K562 (cell line): ENCODE results near the gene SPATA32. TPM values are rescaled to one million over a fixed set of nuclear protein-coding genes. Genes with fewer than 3 reads are reported as not detected.

Experiments used
- ATAC-seq: fragments of 200-7000 bp; cut with Tn5 transposase; 3 replicates; pipeline ENCODE4 v1.9.1; 2020; ENCODE audit warnings: moderate library complexity
- BruUV-seq: library from RNA; stranded (reverse); fragments of 400-500 nt; replicated peaks from 2 replicates; lab custom pipeline; 2021; lab: Mats Ljungman, UMichigan
- CTCF ChIA-PET: fragments of 300-600 bp; formaldehyde crosslinking; extraction: SDS; loops from one replicate; lab custom pipeline; 2021; ENCODE audit warnings: low intra/inter-chr PET ratio; lab: Yijun Ruan, JAX
- POLR2A ChIA-PET: fragments of 300-600, 350-650 bp; sonication (Branson Sonifier 250); formaldehyde crosslinking; extraction: SDS; loops from one replicate; lab custom pipeline; 2021; ENCODE audit warnings: antibody characterized with exemption, inconsistent platforms; lab: Yijun Ruan, JAX
- DNase-seq, 4 experiments: peaks; one replicate each; pipeline versions ENCODE4 v3.0.0 to v3.0.0-alpha.2; 2011 to 2018; ENCODE audit warnings: low spot score in 3 of 4, mixed read lengths in 3 of 4; ENCODE audit errors: extremely low read depth in 1 of 4
- FAIRE-seq: peaks from 2 replicates; lab custom pipeline; 2011; peaks lifted over from hg19 to GRCh38; lab: Jason Lieb, UNC
- H2AFZ ChIP-seq: 2 replicates; pipeline ENCODE4 v1.6.0; 2011; ENCODE audit warnings: low read depth, low read length, control low read depth, inconsistent platforms
- H3K27ac ChIP-seq: fragments of 200-600 bp; 3 replicates; pipeline ENCODE4 v1.8.0; 2011; ENCODE audit warnings: low read depth, mild to moderate bottlenecking, control low read depth, inconsistent platforms, low read length, moderate library complexity, mixed read lengths; ENCODE audit errors: extremely low read depth
- H3K27me3 ChIP-seq, 2 experiments: fragments of 300-600 bp in 1 of 2; 2 replicates in 1 of 2; 3 replicates in 1 of 2; pipeline versions ENCODE4 v1.6.0 to v1.8.0; 2011; ENCODE audit warnings: inconsistent platforms in 2 of 2, low read length in 2 of 2, mild to moderate bottlenecking in 1 of 2, mixed read lengths in 1 of 2, moderate library complexity in 1 of 2; ENCODE audit not compliant: control insufficient read depth in 2 of 2, insufficient read depth in 2 of 2
- H3K36me3 ChIP-seq: fragments of 300-600 bp; 3 replicates; pipeline ENCODE4 v1.8.0; 2011; ENCODE audit warnings: mild to moderate bottlenecking, low read length, inconsistent platforms; ENCODE audit not compliant: control insufficient read depth, insufficient read depth
- H3K4me1 ChIP-seq, 2 experiments: fragments of 200-600 bp in 1 of 2; replicated peaks in 1 of 2; 2 replicates in 1 of 2; 3 replicates in 1 of 2; pipeline versions ENCODE4 v1.5.1 to v1.8.0; 2011; ENCODE audit warnings: inconsistent platforms in 2 of 2, low read length in 2 of 2, mild to moderate bottlenecking in 1 of 2, mixed read lengths in 1 of 2, moderate library complexity in 1 of 2; ENCODE audit not compliant: control insufficient read depth in 2 of 2, insufficient read depth in 2 of 2
- H3K4me2 ChIP-seq: 2 replicates; pipeline ENCODE4 v1.6.1; 2011; ENCODE audit warnings: low read length, control low read depth, inconsistent platforms, mixed read lengths; ENCODE audit not compliant: insufficient read depth
- H3K4me3 ChIP-seq: fragments of 200-600 bp; sonication (generic), shearing (Covaris generic); 2 replicates; pipeline ENCODE4 v1.5.1; 2016; ENCODE audit warnings: control low read depth, inconsistent platforms
- H3K79me2 ChIP-seq: fragments of 200-600 bp; 3 replicates; pipeline ENCODE4 v1.8.0; 2011; ENCODE audit warnings: low read length, inconsistent platforms; ENCODE audit not compliant: control insufficient read depth, insufficient read depth
- H3K9ac ChIP-seq, 2 experiments: 2 replicates each; pipeline versions ENCODE4 v1.6.0 to v1.6.1; 2011; ENCODE audit warnings: low read depth in 2 of 2, low read length in 2 of 2, control low read depth in 1 of 2, inconsistent platforms in 1 of 2, mild to moderate bottlenecking in 1 of 2, mixed read lengths in 1 of 2; ENCODE audit not compliant: insufficient read depth in 1 of 2
- H3K9me1 ChIP-seq: one replicate; pipeline ENCODE4 v1.6.0; 2011; ENCODE audit warnings: inconsistent platforms, mild to moderate bottlenecking, low read length, moderate library complexity; ENCODE audit not compliant: control insufficient read depth, insufficient read depth
- H3K9me3 ChIP-seq: replicated peaks from 2 replicates; pipeline ENCODE4 v1.5.1; 2011; ENCODE audit warnings: low read depth, low read length, inconsistent platforms; ENCODE audit not compliant: control insufficient read depth, insufficient read depth
- H4K20me1 ChIP-seq: replicated peaks from 2 replicates; pipeline ENCODE4 v1.6.1; 2011; ENCODE audit warnings: low read length, inconsistent platforms, mixed read lengths; ENCODE audit not compliant: control insufficient read depth, insufficient read depth
- ARID1B ChIP-seq: fragments of 450-650 bp; IDR thresholded peaks from 2 replicates; pipeline ENCODE4 v1.6.1; 2016; ENCODE audit warnings: antibody characterized with exemption, mild to moderate bottlenecking, inconsistent platforms
- JUN ChIP-seq, 2 experiments: sonication (generic) in 1 of 2; formaldehyde crosslinking in 1 of 2; IDR thresholded peaks; 2 replicates each; pipeline versions ENCODE4 v1.6.1 to v1.8.0; 2012 to 2022; ENCODE audit warnings: borderline replicate concordance in 2 of 2, mild to moderate bottlenecking in 2 of 2, improper control_type of control experiment in 1 of 2, low read depth in 1 of 2, low read length in 1 of 2, missing genetic modification reagents in 1 of 2
- JUNB ChIP-seq: fragments of 450-650 bp; formaldehyde crosslinking; conservative IDR thresholded peaks from 2 replicates; pipeline ENCODE4 v1.4.0; 2020; ENCODE audit warnings: mild to moderate bottlenecking
- JUND ChIP-seq, 2 experiments: IDR thresholded peaks; 2 replicates in 1 of 2; 3 replicates in 1 of 2; pipeline ENCODE4 v1.6.1; 2011; ENCODE audit warnings: borderline replicate concordance in 2 of 2, low read depth in 2 of 2, low read length in 2 of 2, improper control_type of control experiment in 1 of 2, missing biosample characterization in 1 of 2, missing genetic modification characterization in 1 of 2, missing genetic modification reagents in 1 of 2
- MAFG ChIP-seq: fragments of 450-650 bp; conservative IDR thresholded peaks from 2 replicates; pipeline ENCODE4 v1.6.1; 2016; ENCODE audit warnings: missing genetic modification characterization, missing compliant biosample characterization
- MAFK ChIP-seq: IDR thresholded peaks from 2 replicates; pipeline ENCODE4 v1.6.1; 2011; ENCODE audit warnings: low read length, improper control_type of control experiment
- MTA2 ChIP-seq: fragments of 450-650 bp; IDR thresholded peaks from 2 replicates; pipeline ENCODE4 v1.6.1; 2016; ENCODE audit warnings: low read depth
- NR2C2 ChIP-seq, 2 experiments: fragments of 200-800 bp in 1 of 2; sonication (Bioruptor generic) in 1 of 2; sonication (generic) in 1 of 2; formaldehyde crosslinking in 1 of 2; IDR thresholded peaks; 2 replicates each; pipeline versions ENCODE4 v1.6.1 to v1.8.0; 2016 to 2022; ENCODE audit warnings: mild to moderate bottlenecking in 1 of 2, missing compliant biosample characterization in 1 of 2, missing genetic modification characterization in 1 of 2, missing genetic modification reagents in 1 of 2
- RAD21 ChIP-seq, 2 experiments: fragments of 250-450 bp in 1 of 2; fragments of 450-650 bp in 1 of 2; sonication (Bioruptor Pico) in 1 of 2; formaldehyde crosslinking in 1 of 2; IDR thresholded peaks in 1 of 2; conservative IDR thresholded peaks in 1 of 2; 2 replicates each; pipeline versions ENCODE4 v1.4.0 to v1.8.0; 2020 to 2022; ENCODE audit warnings: mild to moderate bottlenecking in 2 of 2, moderate library complexity in 1 of 2
- RCOR1 ChIP-seq, 2 experiments: IDR thresholded peaks; 2 replicates each; pipeline ENCODE4 v1.6.1; 2012; ENCODE audit warnings: low read depth in 2 of 2, low read length in 2 of 2, borderline replicate concordance in 1 of 2, improper control_type of control experiment in 1 of 2
- SMARCA4 ChIP-seq: fragments of 450-650 bp; IDR thresholded peaks from 2 replicates; pipeline ENCODE4 v1.6.1; 2016
- XRCC5 ChIP-seq: fragments of 200-400 bp; formaldehyde crosslinking; IDR thresholded peaks from 2 replicates; pipeline ENCODE4 v1.6.1; 2017; ENCODE audit warnings: low read depth, mild to moderate bottlenecking, low read length
- ZNF239 ChIP-seq: fragments of 250-450 bp; sonication (Bioruptor Pico); IDR thresholded peaks from 2 replicates; pipeline ENCODE4 v1.4.0; 2020; ENCODE audit warnings: mild to moderate bottlenecking
- WGBS: fragments of 100-300 bp; shearing (Covaris generic); methylation state at CpG from one replicate; pipeline ENCODE4 v1.1.6; 2016; ENCODE audit warnings: low coverage, mixed read lengths; ENCODE audit not compliant: insufficient coverage; ENCODE audit errors: missing lambda C conversion rate; 5-methylcytosine and 5-hydroxymethylcytosine counted together
- in situ Hi-C: fragments of 300-500 bp; cut with MboI; formaldehyde crosslinking; loops from 4 replicates; pipeline ENCODE4 v1.15.0; 2018; ENCODE audit warnings: inconsistent platforms, mixed read lengths
- intact Hi-C: fragments of 100-400 bp; cut with micrococcal nuclease; formaldehyde crosslinking; loops from 2 replicates; pipeline ENCODE4 v1.14.2; 2022
- polyA plus RNA-seq, 8 experiments: library from polyadenylated mRNA; depleted of rRNA in 4 of 8; stranded (reverse) in 5 of 8; unstranded in 3 of 8; fragments of >200 nt; fragmentation: Nextera tagmentation in 2 of 8; fragmentation: Illumina TruSeq in 1 of 8; extraction: Ambion mirVana in 2 of 8; extraction: Trizol in 1 of 8; gene quantifications; 2 replicates each; pipeline versions ENCODE4 v1.2.1 to v1.2.3, GENCODE V29; 2011 to 2014; ENCODE audit warnings: inconsistent platforms in 1 of 8, missing spikeins in 1 of 8
- total RNA-seq, 7 experiments: library from RNA; depleted of rRNA in 6 of 7; stranded (reverse); fragments of >200 nt in 6 of 7; fragmentation: Illumina TruSeq in 2 of 7; extraction: Trizol in 2 of 7; gene quantifications; 2 replicates each; pipeline versions ENCODE4 v1.2.1 to v1.2.3, GENCODE V29; 2011 to 2021; ENCODE audit warnings: low replicate concordance in 1 of 7
- TF ChIP-seq, protein P1 (sequence below): fragments of 200-800 bp; sonication (Bioruptor generic); IDR thresholded peaks from 2 replicates; pipeline ENCODE4 v1.6.1; 2017; ENCODE audit warnings: missing genetic modification characterization, missing compliant biosample characterization
- TF ChIP-seq, protein P2 (sequence below): fragments of 250-450 bp; sonication (Bioruptor Pico); IDR thresholded peaks from 2 replicates; pipeline ENCODE4 v1.4.0; 2020

SPATA32 gene
- total and polyA plus RNA-seq, 9 of the 15 experiments (the other 6 are each of a cell fraction or from before 2014, with no cell fraction given) = 0.03 to 0.06 TPM; not detected in 7

DNA sequence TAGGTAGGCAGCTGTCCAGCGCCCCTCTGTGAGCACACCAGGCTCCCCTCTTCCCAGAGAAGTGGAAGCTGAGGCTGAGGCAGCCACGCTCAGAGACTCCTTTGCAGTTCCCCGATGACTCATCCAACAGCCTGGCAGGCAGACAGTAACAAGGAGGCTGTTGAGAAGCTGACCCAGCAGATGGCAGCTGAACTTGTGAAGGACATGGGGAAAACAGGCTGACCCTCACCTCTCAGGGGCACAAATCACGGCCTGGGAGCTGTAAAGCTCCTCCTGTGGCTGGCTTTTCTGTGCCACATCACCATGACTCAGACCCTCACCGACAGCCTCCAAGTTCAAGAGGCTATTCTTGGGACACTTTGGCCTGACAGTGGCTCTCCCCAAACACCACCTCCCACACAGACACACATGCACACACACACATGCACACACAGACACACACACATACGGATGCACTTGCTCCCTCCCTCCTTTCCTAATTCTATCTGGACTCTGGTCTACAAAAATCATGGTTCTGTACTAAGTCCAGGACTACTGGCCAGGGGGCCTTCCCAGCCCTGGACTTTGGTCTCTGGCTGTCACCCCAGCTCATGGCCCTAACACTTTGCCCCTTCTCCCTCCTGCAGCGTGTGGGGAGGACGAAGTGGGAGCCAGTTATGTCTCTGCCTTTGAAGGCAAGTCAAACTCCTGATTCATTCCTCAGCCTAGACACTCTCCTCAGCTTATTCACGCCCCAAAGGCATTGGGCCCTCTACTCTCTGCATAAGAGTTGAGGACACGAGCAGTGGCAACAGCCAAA lies 31.7 kb upstream of the SPATA32 start:
- H3K4me3 ChIP-seq = no peak overlapping the region
- POLR2A ChIA-PET = interaction anchor here (0.5 to 1.4 kb wide), 8 partner anchors 8 to 144 kb away, joined by 3 to 6 read pairs (median 3); partner anchors contain the start of gene MAP3K14
- H3K27ac ChIP-seq = no peak overlapping the region
- H3K79me2 ChIP-seq = peaks cover 25% of the 10 kb centered on the region
- 36% methylated on average over 9 of the region's 10 CpGs for WGBS
- H3K27me3 ChIP-seq = no peaks in the 10 kb centered on the region
- DNase-seq (peak; percentile 28 to 62 (median 41)), FAIRE-seq (peak; percentile 79), ATAC-seq (peak; percentile 67)
- in situ Hi-C loops (no loop called here), intact Hi-C loops (no loop called here)
- H3K4me2 ChIP-seq = no peak overlapping the region
- BruUV-seq = no TSS peak
- H3K36me3 ChIP-seq = peaks cover 35% of the 10 kb centered on the region
- peaks cover 1% of the 10 kb centered on the region for H3K9me1 ChIP-seq
- H4K20me1 ChIP-seq = peaks cover 36% of the 10 kb centered on the region
- peak overlapping the region in 1 of 2 experiments; percentile 79; a peak in 2 of 4 replicates for H3K9ac ChIP-seq
- no peaks in the 10 kb centered on the region for H3K9me3 ChIP-seq
- H2AFZ ChIP-seq = no peak overlapping the region
- peaks cover 19 to 24% of the 10 kb centered on the region in 2 experiments for H3K4me1 ChIP-seq
- CTCF ChIA-PET = interaction anchor here (0.6 kb wide), 1 partner anchor 11 kb away, joined by 3 read pairs; no protein-coding TSS in a partner anchor
- peak; percentile 21; the same call in 1 of the 2 replicates for TF ChIP-seq MTA2
- TF ChIP-seq MAFG = peak; percentile 54; the same call in 1 of the 2 replicates
- peak; percentile 91 for TF ChIP-seq JUND (IDR thresholded peaks at IDR 0.05; ENCODE audit: borderline replicate concordance, low read depth, low read length)
- TF ChIP-seq JUND (tag; IDR thresholded peaks at IDR 0.05; ENCODE audit: borderline replicate concordance, low read depth, low read length) = peak; percentile 87; the same call in 2 of the 3 replicates
- TF ChIP-seq RAD21 (CRISPR knock-in tag; conservative IDR thresholded peaks at IDR 0.05 in 1 of 2, IDR thresholded peaks at IDR 0.05 in 1 of 2) = peak in 1 of 2 experiments; percentile 24; a peak in 1 of 4 replicates
- peak; percentile 88 for TF ChIP-seq JUN (IDR thresholded peaks at IDR 0.05; ENCODE audit: borderline replicate concordance, low read depth, low read length)
- TF ChIP-seq JUN (CRISPR knock-in tag; IDR thresholded peaks at IDR 0.05; ENCODE audit: borderline replicate concordance) = no peak
- TF ChIP-seq NR2C2 (CRISPR knock-in tag; IDR thresholded peaks at IDR 0.05) = no peak
- TF ChIP-seq NR2C2 (tag; IDR thresholded peaks at IDR 0.05) = peak; percentile 27; the same call in 1 of the 2 replicates
- TF ChIP-seq RCOR1 (IDR thresholded peaks at IDR 0.05; ENCODE audit: borderline replicate concordance in 1 of 2, low read depth in 2 of 2, low read length in 2 of 2) = peak in 1 of 2 experiments; percentile 78; a peak in 2 of 4 replicates
- TF ChIP-seq, protein P1, sequence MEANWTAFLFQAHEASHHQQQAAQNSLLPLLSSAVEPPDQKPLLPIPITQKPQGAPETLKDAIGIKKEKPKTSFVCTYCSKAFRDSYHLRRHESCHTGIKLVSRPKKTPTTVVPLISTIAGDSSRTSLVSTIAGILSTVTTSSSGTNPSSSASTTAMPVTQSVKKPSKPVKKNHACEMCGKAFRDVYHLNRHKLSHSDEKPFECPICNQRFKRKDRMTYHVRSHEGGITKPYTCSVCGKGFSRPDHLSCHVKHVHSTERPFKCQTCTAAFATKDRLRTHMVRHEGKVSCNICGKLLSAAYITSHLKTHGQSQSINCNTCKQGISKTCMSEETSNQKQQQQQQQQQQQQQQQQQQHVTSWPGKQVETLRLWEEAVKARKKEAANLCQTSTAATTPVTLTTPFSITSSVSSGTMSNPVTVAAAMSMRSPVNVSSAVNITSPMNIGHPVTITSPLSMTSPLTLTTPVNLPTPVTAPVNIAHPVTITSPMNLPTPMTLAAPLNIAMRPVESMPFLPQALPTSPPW = 0 out of 2 replicates have a peak, but pooled peaks have one; percentile 18
- TF ChIP-seq, protein P2, sequence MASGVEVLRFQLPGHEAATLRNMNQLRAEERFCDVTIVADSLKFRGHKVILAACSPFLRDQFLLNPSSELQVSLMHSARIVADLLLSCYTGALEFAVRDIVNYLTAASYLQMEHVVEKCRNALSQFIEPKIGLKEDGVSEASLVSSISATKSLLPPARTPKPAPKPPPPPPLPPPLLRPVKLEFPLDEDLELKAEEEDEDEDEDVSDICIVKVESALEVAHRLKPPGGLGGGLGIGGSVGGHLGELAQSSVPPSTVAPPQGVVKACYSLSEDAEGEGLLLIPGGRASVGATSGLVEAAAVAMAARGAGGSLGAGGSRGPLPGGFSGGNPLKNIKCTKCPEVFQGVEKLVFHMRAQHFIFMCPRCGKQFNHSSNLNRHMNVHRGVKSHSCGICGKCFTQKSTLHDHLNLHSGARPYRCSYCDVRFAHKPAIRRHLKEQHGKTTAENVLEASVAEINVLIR (CRISPR knock-in tag) = no peak
- TF ChIP-seq ARID1B = peak; percentile 75
- peak; percentile 38; the same call in 1 of the 2 replicates for TF ChIP-seq XRCC5
- TF ChIP-seq JUNB (CRISPR knock-in tag) = peak; percentile 57; the same call in 1 of the 2 replicates
- no peak for TF ChIP-seq ZNF239 (CRISPR knock-in tag)
- peak; percentile 72 for TF ChIP-seq SMARCA4
- TF ChIP-seq MAFK = peak; percentile 63; the same call in 1 of the 2 replicates
